Stimulated activated CD8-positive, alpha-beta memory T cell treated with anti-CD3 and anti-CD28 coated beads, Interleukin-2, amount 100 ng/mL, for 48 hours (primary cell): ENCODE data around the gene DIPK2B.

Experiments used
- DNase-seq, 2 donors: peaks; one replicate each; pipeline ENCODE4 v3.0.0-alpha.2; 2020; ENCODE audit warnings: low read depth in 2 of 2

Gene DIPK2B

GRCh38 chrX:45200741-45201234, at the start of gene DIPK2B:
TSS of gene DIPK2B (minus strand) at chrX:45200876. CDS start at chrX:45200826, 50 bp downstream.
- DNase-seq: no peak

- DNase-seq: no peak
These were observed 39.6 kb upstream of the DIPK2B start for GRCh38 chrX:45240301-45240700.

- no peak for DNase-seq
These were observed 37.8 kb upstream of the DIPK2B start for GRCh38 chrX:45238489-45238888.

GRCh38 chrX:45233531-45233930, 32.9 kb upstream of the DIPK2B start:
- DNase-seq: no peak

- no peak for DNase-seq
These were observed 31.5 kb upstream of the DIPK2B start for GRCh38 chrX:45232139-45232538.

GRCh38 chrX:45230410-45230809, 29.7 kb upstream of the DIPK2B start:
- no peak for DNase-seq

GRCh38 chrX:45229348-45229747, 28.7 kb upstream of the DIPK2B start:
- no peak for DNase-seq

GRCh38 chrX:45228126-45228525, 27.4 kb upstream of the DIPK2B start:
- DNase-seq: no peak

- DNase-seq: no peak
These were observed 7.6 kb upstream of the DIPK2B start for GRCh38 chrX:45208121-45208856.

GRCh38 chrX:45202171-45202570, 1.5 kb upstream of the DIPK2B start:
- no peak for DNase-seq

GRCh38 chrX:45198706-45199105, 2.0 kb downstream of the DIPK2B start:
- DNase-seq: no peak

GRCh38 chrX:45198301-45198700, 2.4 kb downstream of the DIPK2B start:
- DNase-seq: no peak

GRCh38 chrX:45196701-45197100, 4.0 kb downstream of the DIPK2B start:
- DNase-seq: no peak

GRCh38 chrX:45191820-45192409, 8.8 kb downstream of the DIPK2B start:
- DNase-seq: no peak

GRCh38 chrX:45191383-45191782, 9.3 kb downstream of the DIPK2B start:
- DNase-seq: no peak

GRCh38 chrX:45187731-45188130, 12.9 kb downstream of the DIPK2B start:
- no peak for DNase-seq

- DNase-seq: no peak
These were observed 14.0 kb downstream of the DIPK2B start for GRCh38 chrX:45186643-45187026.

- DNase-seq: no peak
These were observed 16.5 kb downstream of the DIPK2B start for GRCh38 chrX:45184211-45184610.

- DNase-seq: no peak
These were observed 27.8 kb downstream of the DIPK2B start for GRCh38 chrX:45172890-45173289.

GRCh38 chrX:45166781-45167180, 33.9 kb downstream of the DIPK2B start:
- no peak for DNase-seq

- DNase-seq: no peak
These were observed 35.0 kb downstream of the DIPK2B start for GRCh38 chrX:45165726-45166125.

GRCh38 chrX:45164995-45165394, 35.7 kb downstream of the DIPK2B start:
- no peak for DNase-seq

- DNase-seq: no peak
These were observed 36.6 kb downstream of the DIPK2B start for GRCh38 chrX:45164021-45164621.
